ENCODE results near the gene APOE. TPM values are rescaled to one million over a fixed set of nuclear protein-coding genes. Genes with fewer than 3 reads are reported as not detected.

APOE gene
- total RNA-seq, 1 experiment from 2014 or later = 530 TPM

DNA sequence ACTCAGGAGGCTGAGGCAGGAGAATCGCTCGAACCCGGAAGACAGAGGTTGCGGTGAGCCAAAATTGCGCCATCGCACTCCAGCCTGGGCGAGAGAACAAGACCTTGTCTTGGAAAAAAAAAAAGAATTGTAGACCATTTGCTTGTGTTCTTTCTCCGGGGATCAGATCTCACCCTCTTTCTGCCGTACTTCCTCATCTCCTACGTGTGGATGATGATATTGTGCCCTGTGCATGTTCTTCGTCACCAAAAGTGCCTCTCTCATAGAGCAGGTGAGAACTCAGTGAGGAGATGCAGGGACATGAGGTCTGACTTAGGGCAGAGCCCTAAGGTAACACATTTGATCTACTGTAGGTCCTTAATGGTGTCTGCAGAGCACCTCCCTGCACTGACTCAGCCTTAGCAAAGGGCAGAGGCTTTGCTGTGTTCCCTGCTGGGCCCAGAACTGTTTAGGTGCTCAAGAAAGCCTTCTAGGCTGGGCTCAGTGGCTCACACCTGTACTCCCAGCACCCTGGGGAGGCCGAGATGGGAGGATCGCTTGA is 41.5 kb downstream of the APOE start:
- Histone ChIP-seq H3K27ac (ENCODE audit: insufficient read length, low read depth, low read length) (no peak overlapping the region), H3K9ac (ENCODE audit: extremely low read depth, insufficient read length, low read length) (no peak overlapping the region), H3K79me1 (ENCODE audit: insufficient read depth, low read depth, low read length, poor library complexity, severe bottlenecking) (no peaks in the 10 kb centered on the region), H2BK12ac (ENCODE audit: insufficient read length, low read depth, low read length) (no peak overlapping the region), H3T11ph (ENCODE audit: low read length) (no peak overlapping the region), H3K4ac (ENCODE audit: low read depth, low read length) (no peak overlapping the region), H3K79me2 (ENCODE audit: insufficient read depth, low read length) (no peaks in the 10 kb centered on the region), H3K27me3 (ENCODE audit: insufficient read depth, low read length) (no peaks in the 10 kb centered on the region), H2BK120ac (ENCODE audit: low read depth, low read length, poor library complexity, severe bottlenecking) (no peak overlapping the region), H3K56ac (ENCODE audit: insufficient read length, low read depth, low read length) (no peak overlapping the region), H3K14ac (ENCODE audit: insufficient read depth, low read length) (no peak overlapping the region), H3K18ac (ENCODE audit: insufficient read length, low read depth, low read length) (no peak overlapping the region), H4K8ac (replicated peaks; ENCODE audit: insufficient read length, low read depth, low read length) (no peak overlapping the region), H4K5ac (ENCODE audit: insufficient read length, low read depth, low read length) (no peak overlapping the region), H2BK5ac (ENCODE audit: insufficient read length, low read length) (no peak overlapping the region), H3K9me3 (ENCODE audit: control insufficient read depth, low read depth, low read length) (no peaks in the 10 kb centered on the region), H3K4me1 (ENCODE audit: insufficient read depth, low read length) (no peaks in the 10 kb centered on the region), H3K23ac (ENCODE audit: insufficient read length, low read depth, low read length) (no peak overlapping the region), H2BK20ac (ENCODE audit: low read depth, low read length, poor library complexity, severe bottlenecking) (no peak overlapping the region), H2AK5ac (ENCODE audit: insufficient read length, low read length) (no peak overlapping the region), H4K91ac (ENCODE audit: insufficient read length, low read depth, low read length) (no peak overlapping the region), H2AFZ (ENCODE audit: low read length) (no peak overlapping the region), H3K23me2 (ENCODE audit: insufficient read length, low read depth, low read length, poor library complexity, severe bottlenecking) (peaks cover 3% of the 10 kb centered on the region), H4K20me1 (ENCODE audit: control insufficient read depth, insufficient read depth, insufficient read length) (no peaks in the 10 kb centered on the region), H2BK15ac (ENCODE audit: low read depth, low read length) (no peak overlapping the region), H3K4me2 (ENCODE audit: insufficient read depth, insufficient read length, low read length) (no peak overlapping the region)
- no peak overlapping the region for H3K27ac Mint-ChIP-seq
- H3K36me3 Mint-ChIP-seq (ENCODE audit: insufficient read depth in 1 of 3, low read depth in 3 of 3) = peaks cover 0 to 9% (median 5%) of the 10 kb centered on the region in 3 experiments; a peak in 4 of 7 replicates
- H3K4me1 Mint-ChIP-seq = 0 out of 4 replicates have a peak, but pooled peaks cover 0 to 2% of the 10 kb centered on the region in 2 experiments
- H3K4me3 Mint-ChIP-seq = no peak overlapping the region
- no peaks in the 10 kb centered on the region for H3K9me3 Mint-ChIP-seq
- no peak for DNase-seq
- peaks cover 2% of the 10 kb centered on the region; the same call in 1 of the 2 replicates for H3K27me3 Mint-ChIP-seq (ENCODE audit: low read depth)
- no CpG with 5 or more reads among the region's 13 CpGs for WGBS (ENCODE audit: extremely low coverage, insufficient read length, low lambda C conversion rate)
- TF ChIP-seq, protein P1, sequence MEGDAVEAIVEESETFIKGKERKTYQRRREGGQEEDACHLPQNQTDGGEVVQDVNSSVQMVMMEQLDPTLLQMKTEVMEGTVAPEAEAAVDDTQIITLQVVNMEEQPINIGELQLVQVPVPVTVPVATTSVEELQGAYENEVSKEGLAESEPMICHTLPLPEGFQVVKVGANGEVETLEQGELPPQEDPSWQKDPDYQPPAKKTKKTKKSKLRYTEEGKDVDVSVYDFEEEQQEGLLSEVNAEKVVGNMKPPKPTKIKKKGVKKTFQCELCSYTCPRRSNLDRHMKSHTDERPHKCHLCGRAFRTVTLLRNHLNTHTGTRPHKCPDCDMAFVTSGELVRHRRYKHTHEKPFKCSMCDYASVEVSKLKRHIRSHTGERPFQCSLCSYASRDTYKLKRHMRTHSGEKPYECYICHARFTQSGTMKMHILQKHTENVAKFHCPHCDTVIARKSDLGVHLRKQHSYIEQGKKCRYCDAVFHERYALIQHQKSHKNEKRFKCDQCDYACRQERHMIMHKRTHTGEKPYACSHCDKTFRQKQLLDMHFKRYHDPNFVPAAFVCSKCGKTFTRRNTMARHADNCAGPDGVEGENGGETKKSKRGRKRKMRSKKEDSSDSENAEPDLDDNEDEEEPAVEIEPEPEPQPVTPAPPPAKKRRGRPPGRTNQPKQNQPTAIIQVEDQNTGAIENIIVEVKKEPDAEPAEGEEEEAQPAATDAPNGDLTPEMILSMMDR (conservative IDR thresholded peaks at IDR 0.05) = no peak
